GM12892 (cell line): ENCODE measurements around the gene ARID3B.

Experiments used
- DNase-seq: peaks from one replicate; pipeline ENCODE4 v3.0.0; 2011; ENCODE audit not compliant: insufficient read length
- FAIRE-seq: peaks from 2 replicates; lab custom pipeline; 2011; peaks lifted over from hg19 to GRCh38; lab: Jason Lieb, UNC
- POLR2A ChIP-seq: IDR thresholded peaks from 2 replicates; pipeline ENCODE4 v1.6.1; 2011; ENCODE audit warnings: low read depth, low read length, control low read depth
- POLR2AphosphoS5 ChIP-seq: IDR thresholded peaks from 2 replicates; pipeline ENCODE4 v1.6.1; 2011; ENCODE audit warnings: low read depth, low read length, control low read depth
- TAF1 ChIP-seq: IDR thresholded peaks from 2 replicates; pipeline ENCODE4 v1.6.1; 2011; ENCODE audit warnings: low read depth, mild to moderate bottlenecking, control low read depth, low read length, borderline replicate concordance

Gene ARID3B

GRCh38 chr15:74598126-74598842 lies 57.3 kb downstream of the ARID3B start:
- DNase-seq = peak; percentile 100

GRCh38 chr15:74599156-74599555 lies 58.1 kb downstream of the ARID3B start:
- FAIRE-seq = no peak
- TF ChIP-seq POLR2A (no peak), POLR2AphosphoS5 (no peak), TAF1 (no peak)
- no peak for DNase-seq

More at GRCh38 chr15:74598126-74598842, 57.3 kb downstream of the ARID3B start:
- peak; percentile 39; the same call in 1 of the 2 replicates for TF ChIP-seq POLR2AphosphoS5
- no peak; the same call in 1 of the 2 replicates for TF ChIP-seq POLR2A
- peak; percentile 91 for FAIRE-seq

DNA sequence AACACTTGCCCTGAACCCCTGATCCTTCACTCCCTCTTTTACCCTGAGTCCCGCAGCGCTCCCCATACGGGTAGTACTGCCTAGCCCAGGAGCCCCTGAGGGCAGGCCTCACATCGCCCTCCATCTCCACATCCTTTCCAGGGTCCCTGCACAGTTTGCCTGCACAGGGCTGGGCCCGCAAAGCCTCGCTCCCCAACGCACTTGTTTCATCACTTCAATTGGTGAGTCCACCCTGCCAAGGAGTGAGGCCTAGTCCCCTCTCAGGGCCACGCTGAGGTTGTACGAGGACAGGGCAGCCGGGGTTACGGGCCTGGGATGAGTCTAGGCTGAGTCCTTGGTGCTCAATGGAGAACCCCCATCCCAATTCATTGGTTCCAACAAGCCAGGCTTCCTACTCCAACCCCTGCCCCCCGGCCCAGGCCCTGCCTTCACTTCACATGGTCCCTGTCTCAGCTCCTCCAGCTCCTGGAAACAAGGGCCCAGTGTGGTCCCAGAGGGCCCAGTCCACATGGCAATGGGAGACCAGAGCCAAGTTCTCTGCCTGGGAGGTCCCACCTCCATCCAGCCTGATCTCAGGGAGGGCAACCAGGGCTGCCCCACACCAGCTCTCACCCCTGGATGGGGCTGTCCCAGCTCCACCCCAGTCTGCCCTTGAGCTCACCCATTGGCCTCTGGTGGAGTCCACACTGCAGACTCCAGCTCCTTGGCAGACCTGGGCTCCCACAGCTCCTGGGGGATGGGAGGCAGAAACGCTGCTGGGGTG lies 62.2 kb downstream of the ARID3B start:
- FAIRE-seq = no peak
- no peak for DNase-seq
- no peak for TF ChIP-seq POLR2A
- no peak for TF ChIP-seq TAF1
- TF ChIP-seq POLR2AphosphoS5 = no peak

GRCh38 chr15:74603789-74604705 lies 63.0 kb downstream of the ARID3B start:
- TF ChIP-seq POLR2AphosphoS5 (no peak), POLR2A (no peak), TAF1 (no peak)
- FAIRE-seq (no peak), DNase-seq (no peak)

- TF ChIP-seq POLR2AphosphoS5 = no peak
- TF ChIP-seq POLR2A = no peak
- TF ChIP-seq TAF1 = no peak
- DNase-seq (no peak), FAIRE-seq (no peak)
These were observed 64.2 kb downstream of the ARID3B start for GRCh38 chr15:74604983-74605794.

- TF ChIP-seq POLR2A (no peak), TAF1 (no peak), POLR2AphosphoS5 (no peak)
- no peak for DNase-seq
- FAIRE-seq = no peak
These were observed 64.8 kb downstream of the ARID3B start for GRCh38 chr15:74605795-74606150.

- DNase-seq (no peak), FAIRE-seq (no peak)
- TF ChIP-seq POLR2AphosphoS5 = no peak
- no peak for TF ChIP-seq POLR2A
- no peak for TF ChIP-seq TAF1
These were observed 67.8 kb downstream of the ARID3B start for GRCh38 chr15:74608786-74609185.

DNA sequence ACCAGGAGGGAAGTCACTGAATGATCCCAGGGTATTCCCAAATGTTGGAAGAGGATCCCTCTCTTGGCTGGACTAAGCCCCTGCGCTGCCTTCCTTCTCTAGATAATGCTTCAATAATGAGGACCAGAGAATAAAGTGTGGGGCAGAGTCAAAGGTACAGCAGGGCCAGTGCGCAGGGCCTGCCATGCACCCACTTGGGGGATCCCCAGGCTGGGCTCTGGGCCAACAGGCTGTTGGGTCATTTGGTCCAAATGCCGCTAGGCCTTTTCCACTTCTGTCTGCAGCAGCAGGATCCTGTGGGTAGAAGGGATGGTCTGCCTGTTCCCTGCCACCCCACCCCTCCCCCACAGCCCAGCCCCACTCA lies 68.9 kb downstream of the ARID3B start:
- no peak for TF ChIP-seq POLR2AphosphoS5
- TF ChIP-seq TAF1 = no peak
- no peak for TF ChIP-seq POLR2A
- FAIRE-seq = no peak
- DNase-seq = no peak

DNA sequence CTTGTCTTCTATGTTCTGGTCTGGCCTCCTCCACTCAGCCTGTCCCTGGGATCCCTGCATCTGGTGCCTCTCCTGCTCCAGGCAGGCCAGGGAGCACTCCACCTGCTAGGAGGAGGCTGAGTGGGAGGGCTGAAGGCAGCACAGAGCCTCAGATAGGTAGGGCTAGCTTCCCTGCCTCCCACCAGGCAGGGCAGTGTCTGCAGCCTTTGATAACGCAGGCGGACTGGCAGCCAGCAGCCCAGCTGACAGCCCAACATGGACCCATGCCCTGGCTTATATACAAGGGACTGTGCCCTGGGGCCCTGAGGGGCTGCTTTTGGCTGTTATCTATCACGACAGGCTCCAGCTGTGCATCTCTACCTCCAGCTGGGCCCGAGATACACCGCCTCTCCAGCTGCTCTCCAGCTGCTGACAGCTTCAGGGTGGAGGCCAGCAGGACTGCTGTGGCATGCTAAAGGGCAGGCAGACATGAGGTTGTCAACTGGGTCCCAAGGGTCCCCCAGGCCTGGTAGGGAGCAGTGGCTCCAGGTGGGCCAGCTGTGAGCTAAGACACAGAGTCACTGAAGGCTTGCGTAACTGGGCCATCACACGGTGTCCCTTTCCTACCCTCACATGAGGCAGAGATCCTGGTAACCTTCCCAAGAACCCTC lies 69.4 kb downstream of the ARID3B start:
- no peak for DNase-seq
- FAIRE-seq = no peak
- TF ChIP-seq POLR2A = no peak
- TF ChIP-seq POLR2AphosphoS5 = no peak
- TF ChIP-seq TAF1 = no peak

DNA sequence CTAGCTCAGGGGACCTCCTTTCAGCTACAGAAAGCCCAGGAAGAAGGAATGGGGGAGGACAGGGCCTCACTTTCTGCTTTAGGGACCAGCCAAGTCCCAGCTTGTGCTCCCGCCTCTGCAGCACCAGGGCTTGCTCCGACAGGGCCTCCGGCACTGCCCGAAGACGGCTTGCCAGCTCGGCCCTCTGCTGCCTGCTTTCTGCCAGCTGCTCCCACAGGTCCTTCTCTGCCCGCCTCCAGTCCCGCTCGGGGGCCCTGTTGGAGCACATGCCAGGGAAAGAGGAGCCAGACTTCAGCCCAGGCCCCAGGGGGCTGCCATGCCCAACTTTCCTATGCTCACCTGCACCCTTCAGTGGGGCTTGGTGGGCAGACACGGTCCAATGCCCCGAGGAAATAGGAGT lies 70.3 kb downstream of the ARID3B start:
- DNase-seq (no peak), FAIRE-seq (no peak)
- TF ChIP-seq POLR2A = no peak
- TF ChIP-seq TAF1 = no peak

DNA sequence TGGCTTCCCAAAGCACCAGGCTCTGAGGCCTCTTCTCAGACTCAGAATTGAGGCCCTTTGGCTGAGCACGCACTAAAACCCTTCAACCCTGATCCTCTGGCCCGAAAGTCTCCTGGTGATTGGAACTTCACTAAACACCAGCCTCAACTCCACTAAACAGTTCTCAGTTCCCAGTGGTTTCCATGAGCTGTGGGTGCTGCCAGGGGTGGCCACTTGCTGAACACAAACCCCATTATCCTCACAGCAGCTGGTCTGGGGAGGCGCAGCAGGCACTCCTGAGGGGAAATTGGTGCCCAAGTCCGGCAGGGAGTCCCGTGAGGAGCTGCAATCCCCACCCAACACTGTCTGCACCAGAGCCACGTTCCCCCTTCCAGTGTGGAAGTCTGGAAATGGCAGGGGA lies 70.8 kb downstream of the ARID3B start:
- TF ChIP-seq TAF1 (no peak), POLR2AphosphoS5 (no peak), POLR2A (no peak)
- FAIRE-seq (no peak), DNase-seq (no peak)

DNA sequence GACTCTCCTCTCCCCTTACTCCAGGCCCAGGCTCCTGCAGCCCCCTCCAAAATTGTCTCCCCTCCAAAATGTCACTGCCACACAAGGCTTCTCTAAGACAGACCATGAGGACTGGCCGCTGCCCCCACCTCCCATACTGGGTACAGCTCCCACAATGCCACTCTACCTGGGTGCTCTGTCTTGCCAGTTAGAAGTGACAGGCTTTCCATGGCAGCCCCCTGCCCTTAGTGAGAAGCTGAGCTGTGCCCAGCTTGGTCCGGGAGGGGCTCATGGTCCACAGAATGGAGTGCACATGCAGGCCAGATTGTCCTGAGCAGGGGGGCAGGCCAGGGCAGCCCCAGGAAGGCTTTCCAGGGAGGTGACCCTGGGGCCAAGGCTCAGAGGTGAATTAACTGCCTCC lies 71.7 kb downstream of the ARID3B start:
- FAIRE-seq (no peak), DNase-seq (no peak)
- no peak for TF ChIP-seq POLR2AphosphoS5
- TF ChIP-seq TAF1 = no peak
- TF ChIP-seq POLR2A = no peak
